ENCODE data around the gene MON2.

- TF ChIP-seq CTCF (conservative IDR thresholded peaks at IDR 0.05) = no peak
- no peak for TF ChIP-seq EZH2 (IDR thresholded peaks at IDR 0.05; ENCODE audit: low read depth)
Observed at GRCh38 chr12:62458626-62459025, 8.0 kb upstream of the MON2 start.
